HG03039 (cell line): Measurements from ENCODE around the gene LRRC28.

ENCODE experiments used
- ATAC-seq: cut with Tn5 transposase; IDR thresholded peaks from one replicate; pipeline ENCODE4 v1.9.1; 2021; ENCODE audit warnings: mild to moderate bottlenecking, moderate library complexity; ENCODE audit not compliant: unreplicated experiment

Gene LRRC28

DNA sequence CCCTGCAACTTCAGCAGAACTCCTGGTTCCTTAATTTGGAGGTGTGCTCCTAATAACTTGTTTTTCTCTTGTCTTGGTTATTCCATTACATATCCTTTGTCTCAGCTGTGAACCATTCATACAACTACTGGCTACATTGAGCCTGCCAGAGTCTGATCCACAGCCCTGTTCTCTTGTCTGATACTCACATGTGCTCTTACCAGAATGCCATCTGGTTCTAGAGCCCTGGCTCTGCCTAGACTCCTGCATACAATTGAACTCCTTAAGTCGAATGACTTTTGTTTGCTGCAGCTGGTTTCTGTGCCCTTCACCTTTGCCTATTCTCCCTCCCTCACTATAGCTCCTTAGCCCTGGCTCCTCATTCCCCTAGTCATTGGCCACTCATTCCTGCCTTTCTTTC, 85.5 kb downstream of the LRRC28 start:
- no peak for ATAC-seq

DNA sequence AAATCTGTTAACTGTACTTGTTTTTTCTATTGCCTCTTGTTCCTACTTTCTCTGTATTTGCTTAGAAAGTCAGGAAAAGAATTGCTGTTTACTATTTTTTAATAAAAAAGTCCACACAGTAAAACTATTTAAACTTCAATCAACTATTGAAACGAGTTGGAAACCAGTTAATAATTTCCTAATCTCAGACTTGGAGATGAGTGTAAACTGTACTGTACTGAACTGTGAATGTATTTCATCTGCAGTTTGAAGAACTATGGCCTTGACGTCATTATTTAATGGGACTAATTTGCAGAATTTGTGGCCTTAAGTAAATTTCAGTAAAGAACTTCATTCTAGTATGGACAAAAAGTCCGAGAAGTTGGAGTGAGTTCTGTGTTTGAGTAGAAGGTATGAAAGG, 89.1 kb downstream of the LRRC28 start:
- no peak for ATAC-seq

DNA sequence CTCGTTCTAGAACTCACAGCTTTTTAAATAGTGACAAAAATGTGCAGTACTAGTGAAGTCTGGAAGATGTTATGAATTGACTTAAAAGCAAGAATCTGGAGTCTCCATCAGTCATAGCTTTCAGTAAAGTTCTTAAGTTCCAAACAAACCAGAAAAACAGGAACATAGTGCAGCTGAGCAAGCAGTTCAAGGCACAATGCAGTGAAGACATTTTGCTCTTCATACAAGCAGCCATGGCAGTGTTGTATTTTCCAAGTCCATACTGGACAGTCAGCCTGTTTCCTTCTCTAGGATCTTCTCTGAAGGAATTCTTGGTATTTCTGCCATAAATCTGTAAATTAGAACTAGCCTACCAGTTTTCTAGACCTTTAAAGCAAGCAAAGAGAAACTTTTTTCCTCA, 90.5 kb downstream of the LRRC28 start:
- ATAC-seq: no peak

DNA sequence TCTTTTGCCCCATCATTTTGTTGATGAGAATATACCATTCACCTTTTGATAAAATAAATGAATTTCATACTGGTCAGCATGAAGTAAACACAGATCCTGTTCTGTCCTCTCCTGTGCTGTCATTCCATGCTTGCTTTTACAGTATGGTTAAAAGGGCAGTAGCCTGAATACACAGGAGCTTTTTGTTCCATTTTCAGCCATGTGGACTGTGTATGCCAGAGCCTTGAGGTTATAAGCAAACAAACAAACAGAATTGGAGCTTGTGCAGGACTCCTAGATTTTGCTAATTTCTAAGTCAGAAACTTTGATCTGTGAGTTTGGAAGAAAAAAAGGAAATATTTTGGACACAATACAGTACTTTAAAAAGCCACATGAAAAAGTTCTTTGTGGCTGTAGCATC, 91.9 kb downstream of the LRRC28 start:
- ATAC-seq: no peak

DNA sequence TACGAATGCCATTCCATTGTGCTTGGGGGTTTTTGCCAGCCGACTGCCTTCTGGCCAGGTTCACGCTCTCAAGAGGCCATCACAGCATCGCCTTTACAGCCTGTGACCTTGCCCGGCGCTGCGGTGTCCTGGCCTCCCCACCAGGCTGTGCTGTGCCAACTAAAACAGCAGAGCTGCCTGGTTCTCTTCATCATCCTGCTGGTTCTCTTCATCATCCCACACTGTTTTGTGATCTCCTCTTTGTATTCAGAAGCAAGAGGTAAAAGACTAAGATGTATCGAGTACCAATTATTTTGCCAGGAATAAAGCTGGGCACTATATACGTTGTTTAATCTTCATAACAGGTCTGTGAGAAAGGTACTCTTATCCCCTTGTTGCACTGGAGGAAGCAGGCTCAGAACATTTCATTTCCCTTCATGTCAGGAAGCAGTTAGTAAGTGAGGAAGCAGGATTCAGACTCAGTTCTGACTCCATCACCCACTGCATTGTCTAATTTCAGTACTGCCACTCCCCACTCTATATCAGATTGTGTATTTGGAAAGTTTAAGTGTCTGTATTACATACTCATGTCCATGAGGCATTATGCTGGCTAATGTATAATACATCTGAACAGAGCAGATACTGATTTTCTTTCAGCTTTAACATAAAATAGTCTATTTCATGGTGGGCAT, 92.7 kb downstream of the LRRC28 start:
- no peak for ATAC-seq

DNA sequence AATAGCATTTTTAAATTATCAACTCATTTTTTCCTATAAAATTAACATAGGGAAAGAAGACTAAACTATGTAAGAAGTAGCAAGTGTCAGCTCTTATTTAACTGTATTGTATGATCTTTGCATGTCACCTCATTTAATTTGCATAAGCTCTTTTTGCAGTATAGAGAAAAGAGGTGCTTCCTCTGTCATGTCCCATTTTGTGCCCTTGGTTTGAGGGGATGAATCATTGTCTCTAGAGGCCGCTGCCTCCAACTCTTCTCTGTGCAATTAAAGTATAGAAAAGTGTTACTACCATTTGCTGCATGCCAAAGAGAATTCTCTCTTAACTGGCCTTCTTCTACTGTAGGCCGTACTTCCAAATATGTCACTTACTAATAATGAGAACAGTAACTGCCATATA, 93.4 kb downstream of the LRRC28 start:
- ATAC-seq: no peak

DNA sequence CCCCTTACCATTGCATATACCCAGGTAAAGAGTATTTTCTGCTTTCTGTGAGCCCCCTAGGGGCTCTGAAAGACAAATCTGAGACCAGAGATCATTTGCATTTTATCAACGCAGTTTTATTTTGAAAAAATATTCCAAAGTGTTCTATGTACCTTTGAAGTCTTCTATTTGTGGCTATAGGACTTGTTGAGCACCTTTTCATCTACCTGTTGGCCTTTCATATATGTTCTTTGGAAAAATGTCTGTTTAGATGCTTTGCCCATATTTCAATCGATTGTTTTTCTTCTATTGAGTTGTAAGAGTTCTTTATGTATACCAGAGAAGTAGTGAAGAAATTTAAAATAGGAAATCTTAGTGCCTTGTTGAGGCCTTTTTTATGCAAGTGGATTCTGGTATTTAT, 94.0 kb downstream of the LRRC28 start:
- ATAC-seq: no peak

DNA sequence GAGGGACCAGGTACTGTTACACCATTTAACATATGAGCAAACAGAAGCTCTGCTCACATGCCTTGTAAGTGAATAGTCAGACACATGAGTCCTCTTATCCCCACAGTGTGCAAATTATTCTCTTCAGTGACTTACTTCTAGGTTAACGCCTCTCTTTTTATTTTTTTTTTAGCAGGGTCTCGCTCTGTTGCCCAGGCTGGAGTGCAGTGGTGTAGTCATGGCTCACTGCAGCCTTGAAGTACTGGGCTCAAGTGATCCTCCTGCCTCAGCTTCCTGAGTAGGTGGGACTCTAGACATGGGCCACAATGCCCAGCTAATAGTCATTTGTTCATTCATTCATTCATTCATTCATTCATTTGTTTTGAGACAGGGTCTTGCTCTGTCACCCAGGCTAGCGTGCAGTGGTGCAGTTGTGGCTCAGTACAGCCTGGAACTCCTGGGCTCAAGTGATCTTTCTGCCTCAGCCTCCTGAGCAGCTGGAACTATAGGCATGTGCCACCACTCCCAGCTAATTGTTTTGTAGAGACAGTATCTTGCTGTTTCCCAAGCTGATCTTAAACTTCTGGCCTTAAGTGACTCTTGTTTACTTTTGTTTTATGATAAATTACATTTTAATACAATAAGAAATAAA, 94.7 kb downstream of the LRRC28 start:
- ATAC-seq: no peak

DNA sequence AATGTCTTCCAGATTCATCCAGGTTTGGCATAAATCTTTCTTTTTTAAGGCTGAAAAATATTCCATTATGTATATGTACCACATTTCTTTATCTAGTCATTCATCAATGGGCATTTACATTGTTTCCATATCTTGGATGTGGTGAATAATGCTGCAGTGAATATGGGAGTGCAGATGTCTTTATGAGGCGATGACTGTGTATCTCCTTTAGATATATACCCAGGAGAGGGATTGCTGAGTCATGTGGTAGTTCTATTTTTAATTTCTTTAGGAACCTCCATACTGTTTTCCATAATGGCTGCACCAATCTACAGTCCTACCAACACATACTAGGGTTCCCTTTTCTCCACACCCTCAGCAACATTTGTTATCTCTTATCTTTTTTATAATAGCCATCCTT, 96.3 kb downstream of the LRRC28 start:
- no peak for ATAC-seq

DNA sequence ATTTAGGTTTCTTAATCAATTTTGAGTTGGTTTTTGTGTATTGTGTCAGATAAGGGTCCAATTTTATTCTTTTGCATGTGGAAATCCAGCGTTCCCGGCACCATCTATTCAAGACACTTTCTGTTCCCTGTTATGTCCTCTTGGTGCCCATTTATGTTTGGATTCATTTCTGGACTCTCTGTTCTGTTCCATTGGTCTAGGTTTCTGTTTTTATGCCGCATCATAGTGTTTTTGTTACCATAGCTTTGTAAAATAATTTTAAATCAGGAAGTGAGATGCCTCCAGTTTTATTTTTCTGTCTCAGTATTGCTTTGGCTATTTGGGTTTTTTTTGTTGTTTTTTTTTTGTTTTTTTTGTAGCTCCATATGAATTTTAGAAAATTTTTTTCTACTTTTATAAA, 97.1 kb downstream of the LRRC28 start:
- no peak for ATAC-seq

DNA sequence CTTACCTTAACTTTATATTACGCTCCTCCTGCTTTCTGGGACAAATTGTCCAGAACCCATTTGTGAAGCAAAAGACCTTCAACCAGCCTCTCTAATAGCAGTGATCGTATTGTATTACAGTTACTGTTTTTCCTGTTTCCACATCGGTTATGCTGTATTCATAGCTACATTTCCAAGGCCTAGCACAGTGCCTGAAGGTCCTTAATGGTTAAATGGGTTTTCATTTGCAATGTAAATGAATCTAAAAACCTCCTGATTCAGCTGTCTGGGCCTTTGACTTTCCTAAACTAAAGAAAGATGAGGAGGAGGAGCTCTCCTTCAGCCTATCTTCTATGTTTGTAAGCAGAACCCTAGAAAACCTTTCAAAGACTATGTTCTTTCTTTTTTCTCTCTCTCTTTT, 99.1 kb downstream of the LRRC28 start:
- ATAC-seq: no peak

DNA sequence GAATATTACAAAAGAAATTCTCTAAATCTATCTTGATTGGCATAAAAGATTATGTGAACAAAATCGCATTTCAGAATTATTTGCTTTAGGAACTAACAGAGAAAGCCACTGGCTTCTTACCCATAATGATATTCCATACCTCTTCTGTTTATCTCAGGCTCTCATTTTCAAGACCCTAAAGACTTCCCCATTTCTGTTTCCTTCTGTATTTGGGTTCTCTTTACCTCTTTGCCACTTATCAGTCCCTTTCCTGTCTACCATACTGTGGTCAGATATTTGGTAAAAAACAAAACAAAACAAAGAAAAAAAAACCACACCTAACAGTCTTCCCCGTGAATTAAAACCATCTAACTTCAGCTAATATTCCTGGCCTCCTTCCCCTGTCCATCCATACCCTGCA, 108.5 kb downstream of the LRRC28 start:
- no peak for ATAC-seq

DNA sequence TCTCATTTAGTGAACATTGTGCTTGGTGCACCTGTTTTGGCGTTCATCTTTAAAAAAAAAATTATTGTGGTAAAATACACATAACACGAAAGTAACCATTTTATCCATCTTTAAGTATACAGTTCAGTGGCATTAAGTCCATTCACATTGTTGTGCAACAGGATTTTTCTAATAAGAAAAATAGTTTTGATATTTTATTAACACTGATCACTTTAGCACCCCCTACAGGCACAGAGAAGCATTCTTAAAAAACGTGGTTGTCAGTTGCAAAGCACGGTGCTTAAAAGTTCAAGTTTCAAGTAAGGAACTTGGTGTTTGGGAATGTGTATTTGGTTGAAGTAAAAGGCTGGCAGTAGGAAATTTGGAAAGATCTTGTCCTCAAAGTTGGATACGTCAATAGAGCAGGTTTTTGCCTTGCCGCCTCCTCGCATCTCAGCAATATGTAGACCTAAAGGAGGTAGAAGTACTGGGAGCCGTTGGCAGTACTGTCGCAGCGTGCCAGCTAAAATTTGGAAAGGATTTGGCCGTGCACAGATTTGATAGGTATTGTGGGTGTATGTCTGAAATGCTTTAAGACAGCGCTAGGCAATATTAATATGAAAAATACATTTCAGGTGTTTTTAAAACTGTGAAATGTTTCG, 110.4 kb downstream of the LRRC28 start:
- ATAC-seq: no peak

DNA sequence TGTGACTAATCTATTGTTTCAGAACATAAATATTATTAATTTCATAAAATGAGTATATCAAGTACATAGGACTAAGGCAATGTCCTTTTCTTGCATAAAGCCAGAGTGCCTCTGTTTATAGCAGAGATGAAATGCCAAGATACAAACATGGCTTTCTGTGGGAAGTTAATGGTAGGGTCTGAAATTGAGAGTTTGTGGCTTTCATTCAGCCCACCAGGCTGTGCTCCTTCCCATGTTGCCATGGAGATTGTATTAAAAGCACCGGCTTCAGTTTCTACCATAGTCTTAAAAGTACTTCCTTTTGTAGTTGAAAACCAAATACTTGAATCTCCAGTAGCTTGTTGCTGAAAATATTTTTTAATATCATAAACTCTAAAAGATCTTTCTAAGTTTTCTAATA, 114.0 kb downstream of the LRRC28 start:
- peak; percentile 76 for ATAC-seq

DNA sequence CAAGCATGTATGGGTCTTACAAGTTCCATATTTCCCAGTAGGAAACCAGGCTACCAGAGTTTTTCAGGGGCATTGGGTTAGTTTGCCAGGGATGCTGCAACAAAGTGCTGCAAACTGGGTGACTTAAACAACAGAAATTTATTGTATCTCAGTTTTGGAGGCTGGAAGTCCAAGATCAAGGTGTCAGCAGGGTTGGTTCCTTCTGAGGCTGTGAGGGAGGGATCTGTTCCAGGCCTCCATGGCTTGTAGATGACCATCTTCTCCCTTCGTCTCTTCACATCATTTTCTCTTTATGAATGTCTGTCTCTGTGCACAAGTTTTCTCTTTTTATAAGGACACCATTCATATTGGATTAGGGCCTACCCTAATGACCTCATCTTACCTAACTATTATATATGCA, 114.7 kb downstream of the LRRC28 start:
- ATAC-seq: no peak

DNA sequence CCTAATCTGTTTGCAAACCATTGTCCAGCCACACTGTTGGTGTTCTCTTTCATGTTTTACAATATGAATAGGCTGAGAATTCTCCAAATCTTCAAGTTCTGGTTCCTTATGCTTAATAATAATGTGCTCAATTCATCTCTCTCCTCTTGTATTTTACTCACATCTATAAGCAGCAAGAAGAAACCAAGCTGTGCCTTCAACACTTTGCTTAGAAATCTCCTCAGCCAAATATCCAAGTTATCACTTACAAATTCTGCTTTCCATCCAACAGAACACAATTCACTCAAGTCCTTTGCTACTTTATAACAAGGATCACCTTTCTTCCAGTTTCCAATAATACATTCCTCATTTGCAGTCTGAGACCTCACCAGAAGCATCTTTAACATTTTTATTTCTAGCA, 117.5 kb downstream of the LRRC28 start:
- no peak for ATAC-seq

DNA sequence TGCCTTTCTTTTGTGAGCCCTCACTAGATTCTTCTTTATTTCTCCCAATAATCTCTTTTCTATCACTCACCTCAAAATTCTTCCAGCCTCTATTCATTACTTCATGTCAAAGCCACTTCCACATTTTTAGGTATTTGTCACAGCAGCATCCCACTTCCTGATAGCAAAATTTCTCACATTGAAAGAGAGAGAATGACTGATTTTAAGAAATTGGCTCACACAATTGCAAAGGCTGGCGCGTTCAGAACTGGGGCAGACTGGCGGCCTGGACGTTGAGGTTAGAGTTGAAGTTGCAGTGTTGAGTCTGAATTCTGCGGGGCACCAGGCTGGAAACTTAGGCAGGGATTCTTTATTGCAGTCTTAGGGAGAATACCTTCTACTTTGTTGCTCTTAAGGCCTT, 117.9 kb downstream of the LRRC28 start:
- no peak for ATAC-seq

DNA sequence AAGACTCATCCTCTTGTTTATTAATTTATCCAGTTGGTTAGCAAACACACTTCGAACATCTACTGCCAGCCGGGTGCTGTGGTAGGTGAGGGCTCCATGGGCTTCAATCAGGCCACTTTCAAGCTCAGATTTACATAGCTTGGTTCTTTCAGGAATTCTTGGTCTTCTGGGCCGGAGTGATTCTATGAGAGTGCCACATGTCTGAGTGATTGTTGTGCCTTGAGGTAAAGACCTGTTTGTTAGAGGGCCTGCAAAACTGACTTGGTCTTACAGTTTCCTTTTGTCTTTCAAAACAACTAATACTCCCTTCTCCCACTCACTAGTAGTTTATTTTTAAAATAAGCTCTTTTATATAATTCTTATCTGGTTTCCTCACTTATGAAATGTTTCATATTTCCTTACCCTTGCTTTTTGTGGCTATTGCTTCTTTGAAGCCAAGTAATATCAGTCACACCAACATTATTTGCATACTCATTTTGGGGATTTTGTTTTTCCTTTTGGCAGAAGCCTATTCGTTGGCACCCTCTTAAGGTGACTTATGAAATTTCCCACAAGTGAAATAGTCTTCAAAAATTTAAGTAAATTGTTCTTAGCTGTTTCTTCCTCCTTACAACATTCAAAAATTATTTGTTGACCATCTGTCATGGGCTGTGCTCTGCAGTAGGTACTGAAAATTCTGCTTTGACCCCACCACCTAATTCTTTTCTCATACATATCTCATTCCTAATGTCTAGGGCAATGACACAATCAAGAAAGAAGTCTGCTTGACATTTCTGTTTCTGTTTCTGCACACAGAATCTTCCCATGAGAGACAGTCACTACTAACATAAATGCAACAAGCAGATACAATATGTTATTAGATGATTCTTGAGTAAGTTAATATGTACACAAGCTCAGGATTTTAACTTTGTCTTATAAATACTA, 120.2 kb downstream of the LRRC28 start:
- ATAC-seq: peak; percentile 83

DNA sequence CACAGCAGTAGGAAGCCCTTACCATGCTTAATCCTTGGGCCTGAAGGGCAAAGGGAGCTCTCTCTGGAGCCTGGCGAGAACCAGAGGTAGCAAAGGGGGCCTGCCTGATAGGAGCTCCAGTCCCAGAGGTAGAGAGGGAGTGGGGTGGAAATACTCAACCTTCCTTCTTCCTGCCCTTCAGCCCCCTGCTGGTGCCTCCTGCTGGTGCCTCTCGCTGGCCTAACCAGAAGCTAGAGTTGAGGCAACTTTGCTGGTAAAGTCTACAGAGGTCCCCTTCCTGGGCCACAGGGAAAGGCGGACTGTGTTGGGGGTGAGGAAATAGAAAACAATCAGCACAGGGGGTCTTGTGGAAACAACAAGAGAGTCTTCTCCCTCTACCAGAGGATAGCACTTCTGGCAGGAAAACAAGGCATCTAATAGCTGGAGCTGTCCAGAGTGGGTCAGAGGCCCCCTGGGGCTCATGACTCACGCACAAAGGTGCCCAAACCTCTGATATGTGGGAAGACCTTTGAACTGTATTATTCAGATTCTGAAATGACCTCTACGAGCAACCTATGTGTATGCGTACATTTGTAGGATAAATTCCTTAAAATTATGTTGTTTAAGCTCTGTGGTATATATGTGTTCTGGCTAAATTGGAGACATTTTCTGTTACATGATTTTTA, 133.9 kb downstream of the LRRC28 start:
- ATAC-seq: no peak

DNA sequence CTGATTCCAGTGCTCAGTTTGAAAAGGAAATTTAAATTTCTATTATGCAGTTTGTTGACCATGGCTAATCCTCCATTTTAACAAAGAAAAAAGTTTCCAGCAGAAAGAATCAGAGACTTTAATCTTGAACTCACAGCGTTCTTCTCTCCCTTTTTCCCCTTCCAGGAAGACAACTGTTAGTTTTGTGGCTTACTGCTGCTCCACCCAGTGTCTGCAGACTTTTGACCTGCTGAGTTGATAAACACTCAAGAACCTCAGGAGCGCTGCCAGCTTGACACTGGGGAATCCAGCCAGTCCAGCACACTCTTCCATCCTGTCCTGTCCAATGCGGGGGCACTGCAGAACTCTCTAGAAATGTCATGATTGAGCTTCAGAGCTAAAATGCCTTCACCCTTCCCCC, 134.6 kb downstream of the LRRC28 start:
- ATAC-seq: no peak

DNA sequence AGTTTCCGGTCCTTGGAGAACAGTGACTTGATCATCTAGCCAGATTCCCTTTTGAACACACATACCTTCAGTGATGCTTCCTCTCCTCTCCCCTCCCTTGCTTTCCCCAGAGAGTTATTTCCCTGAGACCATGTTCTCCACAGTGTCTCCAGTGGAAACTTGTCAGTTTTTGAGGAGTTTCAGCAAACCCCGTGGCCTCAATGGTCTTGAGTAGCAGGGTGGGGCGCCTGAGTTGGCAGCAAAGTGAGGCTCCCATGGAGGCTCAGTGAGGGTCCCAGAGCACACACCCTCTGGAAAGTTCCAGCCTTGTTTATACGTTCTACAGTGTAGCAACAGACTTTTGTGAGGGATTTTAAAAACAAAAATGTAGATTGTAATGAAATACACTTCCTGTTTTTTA, 135.1 kb downstream of the LRRC28 start:
- ATAC-seq: no peak
